K562 (cell line): ENCODE data around the gene FNDC1.

Experiments used
- ZBTB43 ChIP-seq: sonication (generic); formaldehyde crosslinking; IDR thresholded peaks from 2 replicates; pipeline ENCODE4 v1.8.0; 2023; ENCODE audit warnings: mild to moderate bottlenecking, missing genetic modification reagents
- ZNF408 ChIP-seq: fragments of 250-450 bp; sonication (Bioruptor Pico); IDR thresholded peaks from 2 replicates; pipeline ENCODE4 v1.4.0; 2020; ENCODE audit warnings: low read depth, mild to moderate bottlenecking, moderate library complexity

- TF ChIP-seq ZNF408: no peak
- TF ChIP-seq ZBTB43 (CRISPR knock-in tag): no peak
These were observed 5.2 kb downstream of the FNDC1 start for GRCh38 chr6:159174263-159174969.
